ENCODE results near the gene LRRC15.

The LRRC15 gene

GRCh38 chr3:194326968-194327217 is 42.6 kb downstream of the LRRC15 start:
- H3K79me1 ChIP-seq (replicated peaks; ENCODE audit: low read length, poor library complexity, severe bottlenecking) = no peaks in the 10 kb centered on the region
- 68% methylated on average over 2 of the region's 2 CpGs for WGBS
- peaks cover 43% of the 10 kb centered on the region for H3K4me1 ChIP-seq (ENCODE audit: control insufficient read depth, insufficient read depth, low read depth, low read length)
- H3K14ac ChIP-seq (ENCODE audit: low read length in 2 of 2) = no peak overlapping the region
- H3K27me3 ChIP-seq (ENCODE audit: control insufficient read depth in 1 of 2, insufficient read depth in 1 of 2, low read length in 2 of 2) = peaks cover 4 to 23% of the 10 kb centered on the region in 2 experiments
- H3K4me3 ChIP-seq (ENCODE audit: insufficient read depth in 1 of 2, low read depth in 1 of 2, low read length in 2 of 2) = peak overlapping the region in 1 of 2 experiments; percentile 10
- no peak overlapping the region for H3K4me2 ChIP-seq (ENCODE audit: low read length, poor library complexity, severe bottlenecking)
- H3K9ac ChIP-seq (ENCODE audit: low read length) = no peak overlapping the region
- H4K91ac ChIP-seq (ENCODE audit: low read length) = peak overlapping the region; percentile 77
- H3K9me3 ChIP-seq (ENCODE audit: control insufficient read depth, low read length) = no peaks in the 10 kb centered on the region
- H2BK5ac ChIP-seq (ENCODE audit: low read depth, low read length, poor library complexity, severe bottlenecking) = no peak overlapping the region
- no peak overlapping the region for H2BK12ac ChIP-seq (ENCODE audit: low read length in 2 of 2)
- H3K36me3 ChIP-seq (ENCODE audit: control insufficient read depth in 1 of 2, insufficient read depth in 2 of 2, low read depth in 1 of 2, low read length in 2 of 2) = peaks cover 0 to 4% of the 10 kb centered on the region in 2 experiments
- peak overlapping the region in 1 of 2 experiments; percentile 79 for H3K18ac ChIP-seq (ENCODE audit: low read depth in 1 of 2, low read length in 2 of 2)
- no peak overlapping the region for H2AFZ ChIP-seq (ENCODE audit: low read depth, low read length)
- H2BK15ac ChIP-seq (ENCODE audit: low read depth, poor library complexity, severe bottlenecking) = no peak overlapping the region
- H3K4ac ChIP-seq (ENCODE audit: low read depth in 1 of 2, low read length in 2 of 2) = no peak overlapping the region
- no peak overlapping the region for H3K23ac ChIP-seq (ENCODE audit: low read length in 2 of 2)
- H3K27ac ChIP-seq (ENCODE audit: low read length, poor library complexity, severe bottlenecking) = no peak overlapping the region
- no peak overlapping the region for H4K8ac ChIP-seq (ENCODE audit: low read length)
- H2AK5ac ChIP-seq (ENCODE audit: low read length, severe bottlenecking) = no peak overlapping the region
- no peak for DNase-seq
- H2BK120ac ChIP-seq (ENCODE audit: low read depth, low read length) = no peak overlapping the region

DNA sequence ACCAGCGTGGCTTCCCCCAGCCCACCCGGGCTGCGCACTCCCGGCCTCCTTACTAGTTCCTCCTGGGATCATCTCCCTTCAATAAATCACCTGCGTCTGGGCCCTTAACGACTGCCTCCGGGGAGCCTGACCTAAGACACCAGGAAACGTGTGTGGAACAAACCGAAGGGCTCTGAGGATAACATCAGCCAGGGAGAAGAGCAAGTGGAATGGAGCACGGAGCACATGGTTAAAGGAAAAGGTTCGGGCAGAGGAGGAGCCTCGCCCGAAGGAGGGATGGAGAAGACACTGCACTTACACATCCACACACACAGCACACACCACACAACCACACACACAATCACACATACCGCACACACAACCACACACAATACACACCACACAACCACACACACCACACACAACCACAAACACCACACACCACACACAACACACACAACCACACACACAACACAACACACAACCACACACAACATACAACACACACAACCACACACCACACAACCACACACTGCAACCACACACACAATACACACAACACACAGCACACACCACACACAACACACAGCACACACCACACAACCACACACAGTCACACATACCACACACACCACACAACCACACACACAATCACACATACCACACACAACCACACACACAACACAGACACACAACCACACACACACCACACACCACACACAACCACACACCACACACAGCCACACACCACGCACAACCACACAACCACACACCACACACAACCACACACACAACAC is 43.2 kb downstream of the LRRC15 start:
- Histone ChIP-seq H3K9me3 (ENCODE audit: control insufficient read depth, low read length) (no peaks in the 10 kb centered on the region), H2BK120ac (ENCODE audit: low read depth, low read length) (no peak overlapping the region), H3K18ac (ENCODE audit: low read depth in 1 of 2, low read length in 2 of 2) (peak overlapping the region in 1 of 2 experiments; percentile 79), H3K79me1 (replicated peaks; ENCODE audit: low read length, poor library complexity, severe bottlenecking) (no peaks in the 10 kb centered on the region), H2BK15ac (ENCODE audit: low read depth, poor library complexity, severe bottlenecking) (no peak overlapping the region), H3K23ac (ENCODE audit: low read length in 2 of 2) (no peak overlapping the region), H3K4me3 (ENCODE audit: insufficient read depth in 1 of 2, low read depth in 1 of 2, low read length in 2 of 2) (no peak overlapping the region), H3K9ac (ENCODE audit: low read length) (no peak overlapping the region), H2AK5ac (ENCODE audit: low read length, severe bottlenecking) (no peak overlapping the region), H2BK12ac (ENCODE audit: low read length in 2 of 2) (peak overlapping the region; percentile 29 to 68), H3K4me1 (ENCODE audit: control insufficient read depth, insufficient read depth, low read depth, low read length) (peaks cover 43% of the 10 kb centered on the region), H3K4me2 (ENCODE audit: low read length, poor library complexity, severe bottlenecking) (no peak overlapping the region), H3K36me3 (ENCODE audit: control insufficient read depth in 1 of 2, insufficient read depth in 2 of 2, low read depth in 1 of 2, low read length in 2 of 2) (peaks cover 0 to 4% of the 10 kb centered on the region in 2 experiments), H4K91ac (ENCODE audit: low read length) (peak overlapping the region; percentile 5), H4K8ac (ENCODE audit: low read length) (peak overlapping the region; percentile 14), H3K27ac (ENCODE audit: low read length, poor library complexity, severe bottlenecking) (no peak overlapping the region), H3K14ac (ENCODE audit: low read length in 2 of 2) (peak overlapping the region in 1 of 2 experiments; percentile 5), H3K4ac (ENCODE audit: low read depth in 1 of 2, low read length in 2 of 2) (no peak overlapping the region), H2BK5ac (ENCODE audit: low read depth, low read length, poor library complexity, severe bottlenecking) (no peak overlapping the region), H3K27me3 (ENCODE audit: control insufficient read depth in 1 of 2, insufficient read depth in 1 of 2, low read length in 2 of 2) (peaks cover 0 to 25% of the 10 kb centered on the region in 2 experiments), H2AFZ (ENCODE audit: low read depth, low read length) (peak overlapping the region; percentile 16)
- peak; percentile 60 for DNase-seq
- 51% methylated on average over 15 of the region's 15 CpGs for WGBS

DNA sequence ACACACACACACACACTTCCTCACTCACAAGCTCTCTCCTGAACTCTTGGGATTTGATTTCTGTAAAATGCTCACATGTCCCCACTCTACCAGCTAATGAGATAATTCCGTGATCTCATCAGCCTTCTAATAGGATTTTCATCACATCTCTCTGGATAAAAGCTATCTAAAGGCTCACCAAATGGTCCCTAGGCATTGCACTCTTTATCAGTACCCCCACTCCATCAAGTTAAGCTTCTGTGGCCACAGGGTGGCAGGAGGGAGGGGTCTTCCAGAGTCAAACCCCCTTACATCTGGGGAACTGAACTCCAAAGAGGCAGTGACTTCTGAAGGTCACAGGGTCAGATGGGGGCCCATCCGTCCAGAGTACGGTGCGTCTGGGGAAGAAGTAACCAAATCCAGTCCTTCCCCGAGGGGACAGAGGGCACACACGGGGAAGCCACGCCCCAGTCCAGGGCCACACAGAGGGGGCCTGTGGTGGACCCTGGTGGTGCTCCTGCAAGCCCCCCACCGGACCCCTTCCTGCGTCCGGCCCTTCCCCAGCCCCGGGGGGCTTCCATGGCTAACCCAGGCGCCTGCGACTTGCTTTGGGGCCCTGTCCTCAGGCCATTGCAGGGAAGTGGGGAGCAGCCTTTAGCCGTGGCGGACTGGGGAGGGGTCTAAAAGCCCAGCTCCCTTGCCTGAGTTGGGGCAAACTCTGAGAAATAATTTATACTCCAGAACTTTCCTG is 44.0 kb downstream of the LRRC15 start:
- Histone ChIP-seq H3K14ac (ENCODE audit: low read length in 2 of 2) (no peak overlapping the region), H3K4me3 (ENCODE audit: insufficient read depth in 1 of 2, low read depth in 1 of 2, low read length in 2 of 2) (no peak overlapping the region), H3K36me3 (ENCODE audit: control insufficient read depth in 1 of 2, insufficient read depth in 2 of 2, low read depth in 1 of 2, low read length in 2 of 2) (peaks cover 0 to 4% of the 10 kb centered on the region in 2 experiments), H2AK5ac (ENCODE audit: low read length, severe bottlenecking) (no peak overlapping the region), H4K91ac (ENCODE audit: low read length) (no peak overlapping the region), H3K23ac (ENCODE audit: low read length in 2 of 2) (no peak overlapping the region), H3K27ac (ENCODE audit: low read length, poor library complexity, severe bottlenecking) (no peak overlapping the region), H3K4me1 (ENCODE audit: control insufficient read depth, insufficient read depth, low read depth, low read length) (peaks cover 45% of the 10 kb centered on the region), H2BK120ac (ENCODE audit: low read depth, low read length) (no peak overlapping the region), H4K8ac (ENCODE audit: low read length) (no peak overlapping the region), H3K18ac (ENCODE audit: low read depth in 1 of 2, low read length in 2 of 2) (no peak overlapping the region), H2BK5ac (ENCODE audit: low read depth, low read length, poor library complexity, severe bottlenecking) (no peak overlapping the region), H2BK15ac (ENCODE audit: low read depth, poor library complexity, severe bottlenecking) (no peak overlapping the region), H3K9me3 (ENCODE audit: control insufficient read depth, low read length) (no peaks in the 10 kb centered on the region), H3K9ac (ENCODE audit: low read length) (no peak overlapping the region), H2BK12ac (ENCODE audit: low read length in 2 of 2) (no peak overlapping the region), H3K4me2 (ENCODE audit: low read length, poor library complexity, severe bottlenecking) (no peak overlapping the region), H3K79me1 (replicated peaks; ENCODE audit: low read length, poor library complexity, severe bottlenecking) (no peaks in the 10 kb centered on the region), H3K27me3 (ENCODE audit: control insufficient read depth in 1 of 2, insufficient read depth in 1 of 2, low read length in 2 of 2) (peaks cover 0 to 32% of the 10 kb centered on the region in 2 experiments), H2AFZ (ENCODE audit: low read depth, low read length) (no peak overlapping the region), H3K4ac (ENCODE audit: low read depth in 1 of 2, low read length in 2 of 2) (no peak overlapping the region)
- peak; percentile 39 for DNase-seq
- 79% methylated on average over 15 of the region's 15 CpGs for WGBS

DNA sequence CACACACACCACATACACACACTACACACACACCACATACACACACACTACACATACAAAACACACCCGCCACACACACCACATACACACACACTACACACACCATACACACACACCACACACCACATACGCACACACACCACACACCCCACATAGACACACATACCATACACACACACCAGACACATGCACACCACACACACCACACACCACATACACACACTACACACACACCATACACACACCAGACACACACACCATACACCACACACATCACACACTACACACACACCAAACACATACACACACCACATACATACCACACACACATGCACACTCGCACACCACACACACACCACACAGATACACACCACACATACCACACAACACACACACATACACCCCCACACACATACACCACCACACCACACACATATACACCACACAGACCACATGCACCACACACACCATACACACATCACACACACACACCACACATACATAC is 44.7 kb downstream of the LRRC15 start:
- peaks cover 0 to 4% of the 10 kb centered on the region in 2 experiments for H3K36me3 ChIP-seq (ENCODE audit: control insufficient read depth in 1 of 2, insufficient read depth in 2 of 2, low read depth in 1 of 2, low read length in 2 of 2)
- H2BK15ac ChIP-seq (ENCODE audit: low read depth, poor library complexity, severe bottlenecking) = no peak overlapping the region
- peak; percentile 18 for DNase-seq
- no peak overlapping the region for H2BK120ac ChIP-seq (ENCODE audit: low read depth, low read length)
- H3K4me2 ChIP-seq (ENCODE audit: low read length, poor library complexity, severe bottlenecking) = no peak overlapping the region
- peak overlapping the region; percentile 60 to 68 for H2BK12ac ChIP-seq (ENCODE audit: low read length in 2 of 2)
- H3K4me1 ChIP-seq (ENCODE audit: control insufficient read depth, insufficient read depth, low read depth, low read length) = peaks cover 45% of the 10 kb centered on the region
- no peak overlapping the region for H3K27ac ChIP-seq (ENCODE audit: low read length, poor library complexity, severe bottlenecking)
- peak overlapping the region; percentile 12 to 67 for H3K18ac ChIP-seq (ENCODE audit: low read depth in 1 of 2, low read length in 2 of 2)
- no peak overlapping the region for H3K23ac ChIP-seq (ENCODE audit: low read length in 2 of 2)
- no peak overlapping the region for H3K4me3 ChIP-seq (ENCODE audit: insufficient read depth in 1 of 2, low read depth in 1 of 2, low read length in 2 of 2)
- H4K8ac ChIP-seq (ENCODE audit: low read length) = no peak overlapping the region
- peaks cover 0 to 37% of the 10 kb centered on the region in 2 experiments for H3K27me3 ChIP-seq (ENCODE audit: control insufficient read depth in 1 of 2, insufficient read depth in 1 of 2, low read length in 2 of 2)
- H3K14ac ChIP-seq (ENCODE audit: low read length in 2 of 2) = peak overlapping the region in 1 of 2 experiments; percentile 46
- H3K79me1 ChIP-seq (replicated peaks; ENCODE audit: low read length, poor library complexity, severe bottlenecking) = no peaks in the 10 kb centered on the region
- H3K4ac ChIP-seq (ENCODE audit: low read depth in 1 of 2, low read length in 2 of 2) = no peak overlapping the region
- H3K9me3 ChIP-seq (ENCODE audit: control insufficient read depth, low read length) = peaks cover 4% of the 10 kb centered on the region
- no peak overlapping the region for H3K9ac ChIP-seq (ENCODE audit: low read length)
- H2BK5ac ChIP-seq (ENCODE audit: low read depth, low read length, poor library complexity, severe bottlenecking) = no peak overlapping the region
- H2AFZ ChIP-seq (ENCODE audit: low read depth, low read length) = no peak overlapping the region
- 96% methylated on average over 3 of the region's 3 CpGs for WGBS
- peak overlapping the region; percentile 62 for H4K91ac ChIP-seq (ENCODE audit: low read length)
- no peak overlapping the region for H2AK5ac ChIP-seq (ENCODE audit: low read length, severe bottlenecking)

Measured in mesenchymal stem cell (in vitro differentiated cells and primary cell).